ENCODE results near the gene DNAH2.

DNA sequence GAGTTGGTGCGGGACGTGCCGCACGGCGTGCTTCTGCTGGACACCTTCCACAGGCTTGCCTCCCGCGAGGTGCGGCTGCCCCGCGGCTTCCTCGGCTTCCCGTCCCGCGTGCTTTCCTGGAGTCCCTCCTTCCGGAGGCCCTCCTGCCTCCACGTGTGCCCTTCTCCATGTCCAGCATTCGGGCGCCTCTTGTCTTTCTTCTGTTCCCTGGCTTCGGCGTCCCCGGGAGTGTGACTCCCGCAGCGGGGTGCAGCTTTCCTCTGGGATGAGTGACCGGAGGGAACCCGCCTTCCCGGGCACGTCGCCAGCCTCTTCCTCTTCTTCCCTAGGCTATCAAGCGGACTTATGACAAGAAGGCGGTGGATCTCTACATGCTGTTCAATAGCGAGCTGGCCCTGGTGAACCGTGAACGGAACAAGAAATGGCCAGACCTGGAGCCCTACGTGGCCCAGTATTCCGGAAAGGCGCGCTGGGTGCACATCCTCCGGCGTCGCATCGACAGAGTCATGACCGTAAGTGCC, 23.0 kb downstream of the DNAH2 start:
- TF ChIP-seq SUZ12 (IDR thresholded peaks at IDR 0.05) (no peak), NFRKB (IDR thresholded peaks at IDR 0.05) (no peak), SP1 (IDR thresholded peaks at IDR 0.05) (no peak), FOXM1 (IDR thresholded peaks at IDR 0.05; ENCODE audit: borderline replicate concordance) (no peak)

Measured in HEK293T (cell line).